DMS79 (cell line): Measurements from ENCODE around the gene TEKT1.
"Not testable (repeated sequence)": the region's sequence is repeated elsewhere in the genome, so short reads cannot be mapped to it uniquely, and the experiment has no call there.

Experiments
- DNase-seq: peaks from one replicate; lab custom pipeline; 2025; lab: John Stamatoyannopoulos, UW

Gene TEKT1

DNA sequence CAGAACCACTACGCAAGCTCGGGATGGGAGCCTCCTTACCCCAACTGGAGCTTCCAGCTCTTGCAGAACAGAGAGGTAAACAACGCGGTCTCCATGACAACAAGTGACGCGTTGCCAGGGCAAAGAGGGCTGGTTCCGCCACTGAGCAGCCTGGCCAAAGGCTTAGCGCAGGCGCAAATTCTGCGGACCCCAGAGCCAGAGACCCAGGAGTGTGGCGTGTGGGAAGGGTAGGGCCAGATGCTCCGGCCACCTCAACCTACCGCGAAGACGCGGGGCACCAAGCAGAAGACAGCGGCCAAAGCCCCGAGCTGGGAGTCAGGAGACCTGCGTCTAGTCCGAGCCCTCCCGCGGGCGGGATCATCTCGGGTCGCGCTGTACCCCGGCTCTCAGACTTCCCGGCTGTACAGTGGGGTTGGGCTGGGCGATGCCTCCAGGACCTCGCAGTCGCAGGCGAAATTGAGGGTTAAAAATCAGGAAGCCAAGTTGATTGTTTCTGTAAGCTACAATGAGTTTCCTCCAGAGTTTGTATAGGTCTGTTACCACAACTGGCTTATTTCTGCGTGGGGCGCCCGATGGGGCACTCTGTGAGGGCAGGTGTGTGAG is at the start of gene TEKT1:
TEKT1 (minus strand) TSS at position 69 of the 603 bp plus-strand sequence. CDS start 1,353 bp downstream, outside the sequence.
- peak; percentile 59 for DNase-seq

DNA sequence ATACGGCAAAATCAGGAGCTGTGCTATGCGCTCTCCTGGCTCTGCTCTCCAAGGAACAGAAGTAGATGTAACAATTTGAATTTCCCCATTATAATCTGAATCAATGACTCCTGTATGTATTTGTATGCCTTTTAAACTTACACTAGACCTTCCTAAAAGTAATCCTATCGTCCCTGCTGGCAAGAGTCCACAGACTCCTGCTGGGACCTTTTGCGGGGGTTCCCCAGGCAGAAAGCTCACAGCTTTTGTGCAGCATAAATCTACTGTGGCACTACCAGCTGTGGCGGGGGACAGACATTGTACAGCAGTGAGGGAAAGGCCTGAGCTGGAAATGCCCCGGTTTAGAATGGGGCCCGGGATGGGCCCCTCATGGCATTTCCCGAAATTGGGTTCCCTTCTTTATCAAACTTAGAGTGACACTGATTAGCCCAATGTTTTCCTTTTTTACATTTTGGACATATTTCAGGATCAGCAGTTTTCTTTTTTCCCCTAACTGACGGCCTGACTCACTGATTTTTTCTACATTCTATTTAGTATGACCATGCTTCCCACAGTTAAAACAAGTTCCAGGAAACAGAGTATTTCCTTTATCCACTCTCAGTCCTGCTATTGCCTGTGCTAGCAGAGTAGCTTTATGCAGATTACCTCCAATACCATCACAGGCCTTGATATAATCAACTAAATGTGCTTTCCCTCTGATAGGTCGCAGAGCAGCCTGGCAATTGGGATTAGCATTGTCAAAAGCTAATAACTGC is 47.9 kb upstream of the TEKT1 start:
- not testable (repeated sequence) for DNase-seq

DNA sequence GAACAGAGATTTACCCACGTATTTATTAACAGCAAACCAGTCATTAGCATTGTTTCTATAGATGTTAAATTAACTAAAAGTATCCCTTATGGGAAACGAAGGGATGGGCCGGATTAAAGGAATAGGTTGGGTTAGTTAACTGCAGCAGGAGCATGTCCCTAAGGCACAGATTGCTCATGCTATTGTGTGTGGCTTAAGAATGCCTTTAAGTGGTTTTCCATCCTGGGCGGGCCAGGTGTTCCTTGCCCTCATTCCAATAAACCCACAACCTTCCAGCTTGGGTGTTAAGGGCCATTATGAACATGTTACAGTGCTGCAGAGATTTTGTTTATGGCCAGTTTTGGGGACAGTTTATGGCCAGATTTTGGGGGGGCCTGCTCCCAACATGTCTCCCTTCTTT is 43.7 kb upstream of the TEKT1 start:
- not testable (repeated sequence) for DNase-seq

DNA sequence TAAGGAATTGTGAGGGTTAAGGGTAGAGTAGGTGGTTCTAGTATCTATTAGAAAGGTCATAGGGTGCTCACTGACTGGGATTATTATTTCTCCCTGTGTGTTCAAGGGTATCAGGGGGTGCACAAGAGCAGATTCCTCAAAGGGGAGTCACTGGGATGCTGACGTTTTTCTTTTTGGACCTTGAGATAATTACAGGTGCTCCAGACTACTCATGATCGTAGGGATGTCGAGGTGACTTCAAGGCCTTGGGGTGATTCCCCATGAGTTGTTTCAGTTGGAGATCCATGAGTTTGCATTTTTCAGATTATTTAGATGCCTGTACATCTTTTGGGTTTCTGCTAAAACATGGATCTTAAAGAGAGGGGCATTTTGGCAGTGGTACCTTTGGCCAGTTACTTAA is 41.4 kb upstream of the TEKT1 start:
- no peak for DNase-seq

DNA sequence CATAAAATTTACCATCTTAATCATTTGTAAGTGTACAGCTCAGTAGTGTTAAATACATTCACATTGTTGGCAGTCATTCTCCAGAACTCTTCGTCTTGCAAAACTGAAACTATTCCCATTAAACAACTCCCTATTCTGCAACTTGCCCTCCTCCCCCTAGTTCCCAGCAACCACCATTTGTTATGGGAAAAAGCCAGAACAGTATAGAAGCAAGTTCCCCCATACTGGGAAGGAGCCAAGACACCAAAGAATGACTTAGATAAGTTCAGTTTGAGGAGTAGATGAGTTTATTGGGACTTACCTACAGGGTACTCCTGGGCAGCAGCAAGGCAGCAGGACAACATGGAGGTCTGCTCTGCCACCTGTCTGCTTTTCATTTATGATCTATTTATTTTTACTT is 39.3 kb upstream of the TEKT1 start:
- DNase-seq: no peak

DNA sequence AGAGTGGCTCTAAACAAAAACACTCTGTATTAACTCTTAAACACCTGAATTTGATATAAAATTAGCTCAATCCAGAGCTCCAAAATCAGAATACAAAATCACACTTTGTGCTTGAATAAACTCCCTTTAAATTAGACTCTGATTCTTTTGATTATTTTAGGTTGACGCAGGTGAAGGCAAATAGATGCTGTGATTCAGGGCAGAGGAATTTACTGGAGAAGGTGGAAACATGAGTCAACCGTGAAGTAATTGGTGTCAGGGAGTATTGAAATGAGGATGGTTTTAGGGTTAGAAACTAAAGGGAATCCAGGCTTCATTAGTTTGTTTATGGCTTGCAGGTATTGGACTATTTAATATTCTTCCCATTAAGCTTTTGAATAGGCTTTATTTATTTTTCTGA is 37.1 kb upstream of the TEKT1 start:
- no peak for DNase-seq

DNA sequence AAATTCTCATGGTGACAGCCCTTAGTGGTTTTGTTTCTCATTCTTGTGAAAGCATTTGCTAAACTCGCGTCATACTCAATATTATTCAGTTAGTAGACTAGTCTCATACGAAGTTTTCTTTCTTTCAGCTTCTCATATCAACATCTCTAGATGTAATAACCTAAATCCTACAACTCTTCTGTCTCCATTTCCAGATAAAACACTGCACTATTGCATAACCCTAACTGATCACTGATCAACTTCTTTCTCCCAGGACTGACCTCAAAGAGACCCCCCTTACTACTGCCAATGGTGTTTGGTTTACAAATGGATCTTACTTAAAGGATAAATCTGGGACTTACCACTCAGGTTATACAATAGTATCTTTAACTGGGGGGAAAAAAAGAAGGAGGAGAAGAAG is 36.3 kb upstream of the TEKT1 start:
- no peak for DNase-seq

DNA sequence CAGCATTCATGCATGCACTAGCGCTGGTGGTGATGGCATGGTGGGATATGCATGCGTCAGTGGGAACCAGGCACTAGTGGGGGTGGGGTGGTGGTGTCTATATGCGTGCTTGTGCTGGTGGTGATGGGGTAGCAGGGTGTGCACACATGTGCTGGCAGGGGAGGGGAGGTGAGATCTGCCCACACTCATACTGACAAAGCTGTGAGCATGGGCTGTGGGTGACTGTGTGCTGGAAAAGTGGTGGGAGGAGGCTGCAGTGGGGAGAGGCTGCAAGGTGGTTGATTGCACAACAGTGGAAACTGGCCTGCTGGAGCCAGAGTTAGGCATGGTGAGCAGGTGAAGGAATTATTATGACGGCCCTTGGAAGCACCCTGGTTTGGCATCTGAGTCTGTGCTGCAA is 31.3 kb upstream of the TEKT1 start:
- no peak for DNase-seq

DNA sequence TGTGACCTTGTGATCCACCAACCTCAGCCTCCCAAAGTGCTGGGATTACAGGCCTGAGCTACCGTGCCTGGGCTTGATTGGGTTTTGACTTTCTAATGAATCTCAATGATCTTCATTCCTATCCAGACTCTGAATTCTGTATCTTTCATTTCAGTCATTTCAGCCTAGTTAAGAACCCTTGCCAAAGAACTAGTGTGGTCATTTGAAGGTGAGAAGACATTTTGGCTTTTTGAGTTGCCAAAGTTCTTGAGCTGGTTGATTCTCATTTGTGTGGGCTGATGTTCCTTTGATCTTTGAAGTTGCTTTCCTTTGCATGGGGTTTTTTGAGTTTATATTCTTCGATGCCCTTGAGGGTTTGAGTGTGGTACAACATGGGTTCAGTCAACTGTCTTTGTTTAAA is 30.6 kb upstream of the TEKT1 start:
- no peak for DNase-seq

DNA sequence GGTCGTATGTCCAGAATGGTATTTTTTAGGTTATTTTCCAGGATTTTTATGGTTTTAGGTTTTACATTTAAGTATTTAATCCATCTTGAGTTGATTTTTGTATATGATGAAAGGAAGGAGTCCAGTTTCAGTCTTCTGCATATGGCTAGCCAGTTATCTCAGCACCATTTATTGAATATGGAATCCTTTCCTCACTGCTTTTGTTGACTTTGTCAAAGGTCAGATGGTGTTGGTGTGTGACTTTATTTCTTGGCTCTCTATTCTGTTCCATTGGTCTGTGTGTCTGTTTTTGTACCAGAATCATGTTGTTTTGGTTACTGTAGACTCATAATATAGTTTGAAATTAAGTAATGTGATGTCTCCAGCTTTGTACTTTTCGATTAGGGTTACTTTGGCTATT is 26.4 kb upstream of the TEKT1 start:
- DNase-seq: no peak

DNA sequence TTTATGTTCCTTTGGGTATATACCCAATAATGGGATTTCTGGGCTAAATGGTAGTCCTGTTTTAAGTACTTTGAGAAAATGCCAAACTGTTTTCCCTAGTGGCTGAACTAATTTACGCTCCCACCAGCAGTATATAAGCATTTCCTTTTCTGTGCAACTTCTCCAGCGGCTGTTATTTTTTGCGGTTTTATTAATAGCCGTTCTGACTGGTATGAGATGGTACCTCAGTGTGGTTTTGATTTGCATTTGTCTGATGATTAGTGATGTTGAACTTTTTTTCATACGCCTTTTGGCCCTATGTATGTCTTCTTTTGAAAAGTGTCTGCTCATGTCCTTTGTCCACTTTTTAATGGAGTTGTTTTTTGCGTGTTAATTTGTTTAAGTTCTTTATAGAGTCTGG is 25.8 kb upstream of the TEKT1 start:
- DNase-seq: no peak

DNA sequence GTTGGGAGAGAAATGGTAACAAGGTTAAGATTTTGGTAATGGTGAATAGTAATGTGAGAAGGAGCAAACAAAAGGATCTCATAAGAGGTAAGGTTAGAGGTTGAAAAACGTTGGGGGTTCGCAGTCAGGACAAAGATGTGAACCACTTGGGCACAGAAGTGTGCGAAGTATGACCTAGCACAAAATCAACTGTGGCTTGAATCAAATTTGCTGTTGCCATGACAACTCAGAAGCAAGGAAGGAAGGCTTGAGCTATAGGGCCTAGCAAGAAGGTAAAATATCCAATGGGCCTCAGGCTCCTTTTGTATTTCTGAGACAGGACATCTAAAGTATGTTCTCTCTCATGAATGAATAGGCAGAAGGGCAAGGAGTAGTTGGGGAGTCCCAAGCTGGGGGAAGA is 24.5 kb upstream of the TEKT1 start:
- peak; percentile 19 for DNase-seq

DNA sequence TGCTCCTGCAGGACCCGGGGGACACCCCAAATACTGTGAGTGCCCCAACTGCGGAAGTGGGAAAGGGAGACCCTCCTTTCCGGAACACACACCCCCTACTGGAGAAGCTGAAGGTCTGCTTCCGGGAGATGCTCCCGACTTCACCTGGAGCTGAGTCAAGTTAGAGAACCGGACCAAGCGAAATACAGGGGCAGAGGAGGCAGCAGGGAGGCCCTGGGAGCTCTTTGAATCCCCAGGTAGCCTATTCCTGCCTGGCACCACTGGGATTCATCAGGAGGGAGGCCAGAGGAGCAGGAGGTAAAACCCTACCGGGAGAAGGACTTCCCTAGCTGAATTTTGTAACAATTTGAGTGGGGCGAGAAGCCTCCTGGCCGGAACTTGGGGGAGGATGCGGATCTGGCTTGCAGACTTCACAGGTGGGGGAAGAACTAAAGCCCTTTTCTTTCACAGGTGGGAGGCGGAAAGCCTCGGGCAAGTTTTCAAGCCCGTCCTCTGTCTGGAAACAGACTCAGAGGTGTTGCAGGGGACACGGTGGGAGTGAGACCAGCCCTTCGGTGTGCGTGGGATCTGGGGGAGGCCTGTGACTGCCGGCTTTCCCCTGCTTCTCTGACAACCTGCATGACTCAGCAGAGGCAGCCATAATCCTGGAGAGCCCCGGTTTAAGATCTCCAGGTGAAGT is 22.4 kb upstream of the TEKT1 start:
- no peak for DNase-seq

DNA sequence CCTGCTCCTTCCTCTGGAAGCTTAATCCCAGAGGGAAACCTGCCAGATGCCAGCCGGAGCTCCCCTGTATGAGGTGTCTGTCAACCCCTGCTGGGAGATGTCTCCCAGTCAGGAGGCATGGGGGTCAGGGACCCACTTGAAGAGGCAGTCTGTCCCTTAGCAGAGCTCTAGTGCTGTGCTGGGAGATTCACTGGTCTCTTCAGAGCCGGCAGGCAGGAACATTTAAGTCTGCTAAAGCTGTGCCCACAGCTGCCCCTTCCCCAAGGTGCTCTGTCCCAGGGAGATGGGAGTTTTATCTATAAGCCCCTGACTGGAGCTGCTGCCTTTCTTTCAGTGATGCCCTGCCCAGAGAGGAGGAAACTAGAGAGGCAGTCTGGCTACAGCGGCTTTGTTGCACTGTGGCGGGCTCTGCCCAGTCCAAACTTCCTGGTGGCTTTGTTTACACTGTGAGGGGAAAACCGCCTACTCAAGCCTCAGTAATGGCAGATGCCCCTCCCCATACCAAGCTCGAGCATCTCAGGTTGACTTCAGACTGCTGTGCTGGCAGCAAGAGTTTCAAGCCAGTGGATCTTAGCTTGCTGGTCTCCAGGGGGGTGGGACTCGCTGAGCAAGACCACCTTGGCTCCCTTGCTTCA is 17.1 kb upstream of the TEKT1 start:
- DNase-seq: not testable (repeated sequence)

DNA sequence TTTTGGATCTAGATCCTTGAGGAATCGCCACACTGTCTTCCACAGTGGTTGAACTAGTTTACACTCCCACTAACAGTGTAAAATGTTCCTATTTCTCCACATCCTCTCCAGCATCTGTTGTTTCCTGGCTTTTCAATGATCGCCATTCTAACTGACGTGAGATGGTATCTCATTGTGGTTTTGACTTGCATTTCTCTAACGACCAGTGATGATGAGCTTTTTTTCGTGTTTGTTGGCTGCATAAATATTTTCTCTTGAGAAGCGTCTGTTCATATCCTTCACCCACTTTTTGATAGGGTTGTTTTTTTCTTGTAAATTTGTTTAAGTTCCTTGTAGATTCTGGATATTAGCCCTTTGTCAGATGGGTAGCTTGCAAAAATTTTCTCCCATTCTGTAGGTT is 14.6 kb upstream of the TEKT1 start:
- DNase-seq: not testable (repeated sequence)

DNA sequence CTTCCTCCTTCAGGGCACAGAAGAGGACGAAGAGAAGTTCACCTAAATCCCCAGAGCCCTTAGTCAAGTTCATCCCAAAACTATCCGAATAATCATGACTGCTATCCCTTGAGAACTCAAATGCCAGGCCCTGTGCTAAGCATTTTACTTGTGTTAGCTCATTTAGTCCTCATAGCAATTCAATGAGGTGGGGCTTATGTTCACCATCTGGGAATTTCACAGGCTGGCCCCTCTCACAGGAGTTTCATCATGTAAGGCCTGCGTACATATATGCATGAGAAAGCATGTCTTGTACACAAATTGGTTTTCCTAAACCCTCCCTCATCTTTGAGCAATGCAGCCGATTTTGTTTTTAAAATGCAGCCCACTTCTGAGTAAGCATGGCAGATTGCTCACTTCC is 12.9 kb upstream of the TEKT1 start:
- not testable (repeated sequence) for DNase-seq

DNA sequence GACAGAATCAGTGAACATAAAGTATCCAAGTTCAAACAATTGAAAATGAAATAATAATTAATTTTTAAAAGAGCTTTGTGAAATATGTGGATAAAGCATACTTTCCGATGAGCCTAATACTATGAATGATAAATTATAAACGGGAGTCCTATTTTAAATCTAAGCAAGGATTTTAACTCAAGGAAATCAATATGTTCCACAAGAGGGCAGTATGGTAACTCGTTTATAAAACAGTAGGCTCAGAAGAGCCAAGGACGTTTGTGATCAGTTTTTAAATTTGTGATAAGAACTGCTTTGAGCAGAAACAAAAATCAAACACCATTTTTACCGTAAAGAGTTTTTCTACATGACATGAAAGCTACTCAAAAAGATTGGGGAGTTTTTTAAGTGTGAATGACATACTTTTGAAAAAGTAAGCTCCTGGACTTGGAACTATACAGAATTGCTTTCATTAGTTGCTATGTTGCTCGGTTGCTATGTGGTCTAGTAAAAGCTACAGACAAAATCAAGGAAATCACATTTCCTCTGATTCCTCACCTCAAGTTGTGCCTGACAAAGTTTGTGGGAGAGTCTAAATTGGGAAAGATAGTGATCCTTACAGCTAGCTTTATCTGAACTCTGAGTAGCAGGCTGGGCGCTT is 11.8 kb upstream of the TEKT1 start:
- DNase-seq: peak; percentile 9

DNA sequence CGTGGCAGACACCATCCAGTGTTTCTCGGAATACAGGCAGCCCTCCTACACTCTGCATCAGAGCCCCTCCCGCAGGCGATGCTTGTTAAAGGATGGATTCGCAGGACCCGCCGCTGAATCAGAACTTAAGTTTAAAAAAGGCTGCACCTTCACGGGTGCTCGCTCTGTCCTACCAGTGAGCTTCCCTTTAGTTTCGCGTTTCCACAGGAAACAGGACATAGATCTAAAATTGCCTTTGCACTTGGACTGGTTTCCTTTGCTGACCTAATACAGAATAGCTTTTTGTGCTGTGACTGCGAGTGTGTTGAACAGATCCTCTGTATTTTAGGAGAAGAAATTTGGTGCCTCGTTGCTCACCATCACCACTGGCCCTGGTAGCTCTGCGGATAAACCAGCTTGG is 10.2 kb upstream of the TEKT1 start:
- DNase-seq: not testable (repeated sequence)

DNA sequence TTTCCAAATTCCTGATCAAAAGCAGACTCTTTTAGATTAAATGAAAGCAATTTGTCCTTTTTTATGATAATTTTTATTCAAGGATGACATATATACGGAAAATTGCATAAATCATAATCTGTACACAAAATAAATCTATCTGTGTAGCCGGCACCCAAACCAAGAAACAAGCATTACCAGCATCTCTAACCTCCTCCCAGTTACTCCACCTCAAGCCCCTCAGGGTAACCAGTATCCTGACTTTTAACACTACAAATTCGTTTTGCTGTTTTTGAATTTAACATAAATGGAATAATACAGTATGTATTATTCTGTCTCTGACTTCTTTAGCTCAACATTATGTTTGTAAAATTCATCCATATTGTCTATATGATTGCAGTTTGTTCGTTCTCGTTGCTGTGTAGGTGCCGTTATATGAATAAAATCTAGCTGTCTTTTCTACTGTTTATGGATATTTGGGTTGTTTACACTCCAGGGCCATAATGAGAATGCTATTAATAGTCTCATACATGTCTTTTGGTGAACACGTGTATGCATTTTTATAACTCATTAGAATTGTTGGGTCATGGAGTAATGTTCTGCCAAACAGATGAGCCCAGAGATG is 1.0 kb downstream of the TEKT1 start:
- no peak for DNase-seq

DNA sequence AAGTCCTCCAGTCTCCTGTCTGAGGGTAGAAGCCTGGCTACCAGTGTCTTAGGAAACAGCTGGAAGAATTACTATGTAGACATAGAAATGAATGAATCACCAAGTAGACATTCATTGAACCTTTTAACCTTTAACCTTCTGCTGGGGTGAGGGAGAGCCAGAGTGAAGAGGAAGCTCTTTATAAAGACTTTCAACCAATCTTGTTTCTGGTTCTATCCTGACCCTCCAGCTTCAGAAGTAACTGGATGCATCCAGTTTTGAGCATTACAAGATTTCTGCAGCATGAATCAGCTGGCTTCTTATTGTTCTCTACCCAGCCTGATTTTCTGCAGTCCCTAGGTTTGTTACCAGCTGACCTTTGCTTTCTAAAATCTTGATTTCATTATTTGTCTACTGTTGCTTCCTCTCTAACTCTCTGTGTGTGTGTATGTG is 8.5 kb downstream of the TEKT1 start:
- DNase-seq: no peak

DNA sequence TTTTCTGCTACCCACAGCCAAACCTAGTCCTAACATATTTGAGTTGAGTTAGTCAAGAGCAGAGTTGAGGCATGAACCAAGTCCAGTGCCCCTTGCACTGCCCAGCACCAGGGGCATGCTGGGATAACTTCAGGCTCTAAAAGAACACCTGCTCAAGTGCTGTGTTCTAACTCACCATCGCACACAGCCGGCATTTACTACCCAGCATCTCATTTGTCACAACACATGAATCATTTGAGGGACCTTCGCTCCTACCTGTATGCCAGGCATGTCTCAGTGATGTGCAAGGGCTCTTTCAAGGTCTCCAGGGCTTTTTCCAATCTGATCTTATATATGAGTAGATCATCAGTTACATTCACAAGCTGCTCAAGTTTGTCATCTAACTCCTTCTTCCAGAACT is 12.6 kb downstream of the TEKT1 start:
- DNase-seq: no peak

DNA sequence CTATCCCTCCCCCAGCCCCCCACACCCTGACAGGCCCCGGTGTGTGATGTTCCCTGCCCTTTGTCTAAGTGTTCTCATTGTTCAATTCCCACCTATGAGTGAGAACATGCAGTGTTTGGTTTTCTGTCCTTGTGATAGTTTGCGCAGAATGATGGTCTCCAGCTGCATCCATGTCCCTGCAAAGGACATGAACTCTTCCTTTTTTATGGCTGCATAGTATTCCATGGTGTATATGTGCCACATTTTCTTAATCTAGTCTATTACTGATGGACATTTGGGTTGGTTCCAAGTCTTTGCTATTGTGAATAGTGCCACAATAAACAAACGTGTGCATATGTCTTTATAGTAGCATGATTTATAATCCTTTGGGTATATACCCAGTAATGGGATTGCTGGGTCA is 15.2 kb downstream of the TEKT1 start:
- DNase-seq: not testable (repeated sequence)
